SK-N-SH (cell line): Measurements from ENCODE around the gene LSMEM2. TPM values are rescaled to one million over a fixed set of nuclear protein-coding genes. Genes with fewer than 3 reads are reported as not detected.

ENCODE experiments used
- CTCF ChIA-PET: fragments of 300-600, 350-600 bp; formaldehyde crosslinking; extraction: SDS; loops from one replicate; lab custom pipeline; 2021; lab: Yijun Ruan, JAX
- POLR2A ChIA-PET: fragments of 350-600 bp; sonication (Branson Sonifier 250); formaldehyde crosslinking; extraction: SDS; loops from one replicate; lab custom pipeline; 2020; ENCODE audit warnings: antibody characterized with exemption, inconsistent platforms; lab: Yijun Ruan, JAX
- DNase-seq: peaks from one replicate; pipeline ENCODE4 v3.0.0; 2012
- H2AFZ ChIP-seq: fragments of 200-600 bp; sonication (generic); 2 replicates; pipeline ENCODE4 v1.8.1; 2016; ENCODE audit warnings: antibody characterized with exemption, mild to moderate bottlenecking, low read depth
- H3F3A ChIP-seq: fragments of 200-600 bp; sonication (generic); replicated peaks from 2 replicates; pipeline ENCODE3; 2016; ENCODE audit warnings: antibody characterized with exemption, mild to moderate bottlenecking; ENCODE audit not compliant: insufficient read depth
- H3K27ac ChIP-seq, 2 experiments: fragments of 200-500 bp in 1 of 2; fragments of 200-600 bp in 1 of 2; sonication (Bioruptor generic) in 1 of 2; sonication (generic), shearing (Covaris generic) in 1 of 2; 2 replicates each; pipeline versions ENCODE4 v1.5.1 to v1.6.1; 2014 to 2016; ENCODE audit warnings: low read depth in 2 of 2, inconsistent platforms in 1 of 2, low read length in 1 of 2, mild to moderate bottlenecking in 1 of 2, mixed read lengths in 1 of 2
- H3K27me3 ChIP-seq: fragments of 200-600 bp; sonication (generic), shearing (Covaris generic); 2 replicates; pipeline ENCODE4 v1.6.1; 2016; ENCODE audit warnings: mixed run types; ENCODE audit not compliant: insufficient read depth
- H3K36me3 ChIP-seq, 2 experiments: fragments of 200-500 bp in 1 of 2; fragments of 200-600 bp in 1 of 2; sonication (Bioruptor generic) in 1 of 2; sonication (generic) in 1 of 2; replicated peaks in 1 of 2; 2 replicates each; pipeline versions ENCODE3 to v1.5.1; 2014 to 2016; ENCODE audit warnings: low read length in 1 of 2, mild to moderate bottlenecking in 1 of 2; ENCODE audit not compliant: insufficient read depth in 2 of 2, control insufficient read depth in 1 of 2
- H3K4me1 ChIP-seq, 2 experiments: fragments of 200-500 bp in 1 of 2; fragments of 200-600 bp in 1 of 2; sonication (Bioruptor generic) in 1 of 2; sonication (generic), shearing (Covaris generic) in 1 of 2; 2 replicates each; pipeline versions ENCODE4 v1.5.1 to v1.6.1; 2014 to 2016; ENCODE audit warnings: low read depth in 1 of 2, low read length in 1 of 2, mixed run types in 1 of 2; ENCODE audit not compliant: insufficient read depth in 2 of 2, control insufficient read depth in 1 of 2
- H3K4me2 ChIP-seq: fragments of 200-600 bp; sonication (generic), shearing (Covaris generic); 2 replicates; pipeline ENCODE4 v1.6.1; 2017; ENCODE audit warnings: mixed run types
- H3K4me3 ChIP-seq, 2 experiments: fragments of 200-500 bp in 1 of 2; fragments of 200-600 bp in 1 of 2; sonication (Bioruptor generic) in 1 of 2; sonication (generic), shearing (Covaris generic) in 1 of 2; 2 replicates each; pipeline versions ENCODE4 v1.5.1 to v1.8.1; 2014 to 2016; ENCODE audit warnings: low read depth in 2 of 2, inconsistent platforms in 1 of 2, low read length in 1 of 2, mild to moderate bottlenecking in 1 of 2, mixed read lengths in 1 of 2, moderate library complexity in 1 of 2
- H3K79me2 ChIP-seq: fragments of 200-600 bp; sonication (generic); 2 replicates; pipeline ENCODE4 v1.8.1; 2017; ENCODE audit warnings: mild to moderate bottlenecking; ENCODE audit not compliant: insufficient read depth
- H3K9ac ChIP-seq: fragments of 200-600 bp; sonication (generic); 2 replicates; pipeline ENCODE4 v1.6.1; 2017; ENCODE audit warnings: mixed run types
- H3K9me2 ChIP-seq: fragments of 200-600 bp; sonication (generic); 2 replicates; pipeline ENCODE4 v1.6.1; 2017; ENCODE audit warnings: mixed run types
- H3K9me3 ChIP-seq: fragments of 200-600 bp; sonication (generic); 2 replicates; pipeline ENCODE4 v1.6.1; 2017; ENCODE audit warnings: mixed run types, mild to moderate bottlenecking, moderate library complexity
- H4K20me1 ChIP-seq: fragments of 200-600 bp; sonication (generic); 2 replicates; pipeline ENCODE4 v1.6.1; 2017; ENCODE audit warnings: mild to moderate bottlenecking, mixed run types; ENCODE audit not compliant: insufficient read depth
- CHD2 ChIP-seq: fragments of 150-350 bp; IDR thresholded peaks from 2 replicates; pipeline ENCODE4 v1.6.1; 2018; ENCODE audit warnings: low read length; ENCODE audit not compliant: partially characterized antibody
- CTCF ChIP-seq: fragments of 200-600 bp; sonication (generic); IDR thresholded peaks from 2 replicates; pipeline ENCODE4 v1.6.1; 2017; ENCODE audit warnings: antibody characterized with exemption, mild to moderate bottlenecking, moderate library complexity
- FOXJ3 ChIP-seq: sonication (generic); formaldehyde crosslinking; IDR thresholded peaks from 2 replicates; pipeline ENCODE4 v1.5.1; 2020; ENCODE audit warnings: mild to moderate bottlenecking, missing genetic modification reagents
- FOXM1 ChIP-seq: IDR thresholded peaks from 2 replicates; pipeline ENCODE4 v1.4.0; 2012; ENCODE audit warnings: low read depth, mild to moderate bottlenecking
- GABPA ChIP-seq: IDR thresholded peaks from 2 replicates; pipeline ENCODE4 v1.4.0; 2012; ENCODE audit warnings: low read depth, mild to moderate bottlenecking
- GATA2 ChIP-seq: sonication (generic); formaldehyde crosslinking; IDR thresholded peaks from 2 replicates; pipeline ENCODE4 v1.5.0; 2020; ENCODE audit warnings: mild to moderate bottlenecking, missing genetic modification reagents
- JUND ChIP-seq: IDR thresholded peaks from 2 replicates; pipeline ENCODE4 v1.4.0; 2012
- MEF2A ChIP-seq: IDR thresholded peaks from 2 replicates; pipeline ENCODE4 v1.4.0; 2012; ENCODE audit warnings: low read depth, borderline replicate concordance
- MXI1 ChIP-seq: IDR thresholded peaks from 2 replicates; pipeline ENCODE4 v1.6.1; 2012; ENCODE audit warnings: mild to moderate bottlenecking, low read depth, low read length, improper control_type of control experiment
- NFIC ChIP-seq: IDR thresholded peaks from 2 replicates; pipeline ENCODE4 v1.4.0; 2012; ENCODE audit warnings: borderline replicate concordance
- PBX3 ChIP-seq: IDR thresholded peaks from 2 replicates; pipeline ENCODE4; 2012
- RAD21 ChIP-seq: IDR thresholded peaks from 2 replicates; pipeline ENCODE4 v1.6.1; 2012; ENCODE audit warnings: mild to moderate bottlenecking, low read length
- RCOR1 ChIP-seq: fragments of 150-350 bp; IDR thresholded peaks from 2 replicates; pipeline ENCODE4 v1.6.1; 2017; ENCODE audit warnings: antibody characterized with exemption, low read length
- SIN3A ChIP-seq: IDR thresholded peaks from 2 replicates; pipeline ENCODE4 v1.6.1; 2012; ENCODE audit warnings: low read depth, mild to moderate bottlenecking, low read length, moderate library complexity, borderline replicate concordance
- TAF1 ChIP-seq: IDR thresholded peaks from 2 replicates; pipeline ENCODE4 v1.6.1; 2012; ENCODE audit warnings: low read depth, mild to moderate bottlenecking, low read length, moderate library complexity, borderline replicate concordance
- TCF12 ChIP-seq: IDR thresholded peaks from 2 replicates; pipeline ENCODE4 v1.4.0; 2012
- TEAD4 ChIP-seq: IDR thresholded peaks from 2 replicates; pipeline ENCODE4 v1.4.0; 2012; ENCODE audit warnings: mild to moderate bottlenecking, borderline replicate concordance; ENCODE audit not compliant: insufficient read depth
- USF1 ChIP-seq: IDR thresholded peaks from 2 replicates; pipeline ENCODE4 v1.4.0; 2012; ENCODE audit warnings: low read depth, borderline replicate concordance
- YY1 ChIP-seq: IDR thresholded peaks from 2 replicates; pipeline ENCODE4 v1.4.0; 2012; ENCODE audit warnings: low read depth, mild to moderate bottlenecking
- WGBS: methylation state at CpG from one replicate; pipeline ENCODE4 v1.1.6; 2017; ENCODE audit warnings: low lambda C conversion rate; 5-methylcytosine and 5-hydroxymethylcytosine counted together
- polyA plus RNA-seq, 3 experiments: library from polyadenylated mRNA; depleted of rRNA; stranded (reverse); fragments of >200 nt; gene quantifications; 2 replicates each; pipeline ENCODE4 v1.2.3, GENCODE V29; 2012

The LSMEM2 gene
- polyA plus RNA-seq, 1 of the 3 experiments (the other 2 are of a cell fraction): 0.03 TPM

GRCh38 chr3:50238549-50239026 is 40.3 kb upstream of the LSMEM2 start:
- ChIA-PET CTCF (interaction anchor here (0.6 to 61.6 kb wide), 6 partner anchors 6 to 200 kb away, joined by 3 to 1375 read pairs (median 218); partner anchors contain the start of genes GNAI2 and GNAT1), POLR2A (interaction anchor here (0.6 to 1.0 kb wide), 3 partner anchors 21 to 42 kb away, joined by 3 read pairs; no protein-coding TSS in a partner anchor)
- no peak for TF ChIP-seq USF1
- no peak for TF ChIP-seq SIN3A
- no peak for TF ChIP-seq NFIC
- no peak for TF ChIP-seq MEF2A
- Histone ChIP-seq H3K9me3 (no peaks in the 10 kb centered on the region), H3K9ac (peak overlapping the region; percentile 95), H3K4me3 (peak overlapping the region; percentile 82 to 98), H3K4me1 (peaks cover 8 to 26% of the 10 kb centered on the region in 2 experiments; a peak in 2 of 4 replicates), H3K36me3 (peaks cover 0 to 11% of the 10 kb centered on the region in 2 experiments), H3K27me3 (no peaks in the 10 kb centered on the region), H3K9me2 (no peaks in the 10 kb centered on the region), H3K4me2 (peak overlapping the region; percentile 96), H3K79me2 (peaks cover 76% of the 10 kb centered on the region), H3F3A (peaks cover 13% of the 10 kb centered on the region), H2AFZ (no peak overlapping the region), H3K27ac (peak overlapping the region; percentile 60 to 90), H4K20me1 (peaks cover 58% of the 10 kb centered on the region)
- WGBS: 76% methylated on average over 6 of the region's 7 CpGs
- DNase-seq: no peak

- Histone ChIP-seq H3K4me3 (no peak overlapping the region; a peak in 1 of 4 replicates), H3F3A (peaks cover 24% of the 10 kb centered on the region), H3K27me3 (no peaks in the 10 kb centered on the region), H3K27ac (no peak overlapping the region), H3K9me2 (no peaks in the 10 kb centered on the region), H4K20me1 (peaks cover 67% of the 10 kb centered on the region), H3K79me2 (peaks cover 87% of the 10 kb centered on the region), H3K36me3 (peaks cover 0 to 13% of the 10 kb centered on the region in 2 experiments), H3K4me1 (peaks cover 8 to 26% of the 10 kb centered on the region in 2 experiments; a peak in 2 of 4 replicates), H3K4me2 (peak overlapping the region; percentile 96)
- CTCF ChIA-PET: interaction anchor here (19.2 to 61.6 kb wide), 3 partner anchors 7 to 53 kb away, joined by 433 to 1375 read pairs (median 433); partner anchors contain the start of genes GNAI2 and GNAT1
- no peak for TF ChIP-seq RAD21
- no peak for TF ChIP-seq FOXM1
- no peak for TF ChIP-seq RCOR1
- no peak for TF ChIP-seq FOXJ3 (CRISPR knock-in tag)
- no peak for TF ChIP-seq MXI1
- no peak for TF ChIP-seq CHD2
- TF ChIP-seq, all 33 proteins: peak for 0
- 89% methylated on average over 4 of the region's 4 CpGs for WGBS
- Histone ChIP-seq H3K9ac (no peak overlapping the region), H3K9me3 (no peaks in the 10 kb centered on the region), H2AFZ (no peak overlapping the region)
- POLR2A ChIA-PET: interaction anchor here (0.6 kb wide), 1 partner anchor 25 kb away, joined by 3 read pairs; no protein-coding TSS in a partner anchor
- no peak for DNase-seq
Observed at GRCh38 chr3:50239649-50240048, 39.2 kb upstream of the LSMEM2 start.

GRCh38 chr3:50241163-50241562 is 37.7 kb upstream of the LSMEM2 start:
- H3K4me3 ChIP-seq: no peak overlapping the region
- no peak overlapping the region; a peak in 1 of 4 replicates for H3K27ac ChIP-seq
- no peaks in the 10 kb centered on the region for H3K9me3 ChIP-seq
- peaks cover 0 to 13% of the 10 kb centered on the region in 2 experiments for H3K36me3 ChIP-seq
- 100% methylated on average over 1 of the region's 4 CpGs for WGBS
- no peak for DNase-seq
- peaks cover 32% of the 10 kb centered on the region for H3F3A ChIP-seq
- no peak overlapping the region for H2AFZ ChIP-seq
- ChIA-PET CTCF (interaction anchor here (19.2 to 61.6 kb wide), 3 partner anchors 7 to 55 kb away, joined by 433 to 1375 read pairs (median 433); partner anchors contain the start of genes GNAI2 and GNAT1), POLR2A (no interaction called here)
- H3K27me3 ChIP-seq: no peaks in the 10 kb centered on the region
- no peak overlapping the region for H3K9ac ChIP-seq
- H3K79me2 ChIP-seq: peaks cover 100% of the 10 kb centered on the region
- H3K4me2 ChIP-seq: no peak overlapping the region
- H3K4me1 ChIP-seq: peaks cover 15 to 35% of the 10 kb centered on the region in 2 experiments; a peak in 3 of 4 replicates
- H4K20me1 ChIP-seq: peaks cover 75% of the 10 kb centered on the region
- no peaks in the 10 kb centered on the region for H3K9me2 ChIP-seq
- TF ChIP-seq MEF2A: no peak
- TF ChIP-seq TAF1: no peak
- TF ChIP-seq RCOR1: no peak
- no peak for TF ChIP-seq JUND
- TF ChIP-seq SIN3A: no peak
- TF ChIP-seq TCF12: no peak
- no peak for TF ChIP-seq GATA2 (CRISPR knock-in tag)
- no peak for TF ChIP-seq CTCF
- TF ChIP-seq YY1: no peak
- TF ChIP-seq MXI1: no peak
- no peak for TF ChIP-seq GABPA
- TF ChIP-seq TEAD4: no peak
- TF ChIP-seq NFIC: no peak
- no peak for TF ChIP-seq FOXM1
- no peak for TF ChIP-seq PBX3
